ENCODE data around the gene TMEM242. TPM values are rescaled to one million over a fixed set of nuclear protein-coding genes. Genes with fewer than 3 reads are reported as not detected.

The TMEM242 gene
- total and polyA plus RNA-seq, 2 of the 13 experiments (the other 11 are each of a cell fraction or from before 2014, with no cell fraction given) = 5.6 to 11.1 TPM

DNA sequence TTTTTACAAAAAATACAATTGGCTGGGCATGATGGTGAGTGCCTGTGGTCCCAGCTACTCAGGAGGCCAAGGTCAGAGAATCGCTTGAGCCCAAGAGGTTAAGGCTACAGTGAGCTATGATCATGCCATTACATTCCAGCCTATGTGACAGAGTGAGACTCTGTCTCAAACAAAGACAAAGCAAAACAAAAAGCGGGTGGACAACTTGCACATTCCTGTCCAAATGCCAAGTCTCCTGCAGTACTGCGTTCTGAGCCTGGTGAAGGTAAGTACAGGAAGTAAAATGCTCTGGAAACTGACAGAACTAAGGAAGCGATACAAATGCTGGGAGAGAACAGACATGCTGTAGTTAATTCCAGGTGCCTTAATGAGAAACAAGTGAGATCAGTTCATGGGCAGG, 20.4 kb upstream of the TMEM242 start (continued):
- TF ChIP-seq SALL1 (CRISPR knock-in tag; IDR thresholded peaks at IDR 0.05) (0 out of 2 replicates have a peak, but pooled peaks have one; percentile 18), HOXA9 (CRISPR knock-in tag; IDR thresholded peaks at IDR 0.05; ENCODE audit: borderline replicate concordance) (no peak), HMG20A (CRISPR knock-in tag; IDR thresholded peaks at IDR 0.05; ENCODE audit: borderline replicate concordance) (0 out of 2 replicates have a peak, but pooled peaks have one; percentile 13), ZNF713 (CRISPR knock-in tag; IDR thresholded peaks at IDR 0.05) (no peak), TSC22D2 (CRISPR knock-in tag; IDR thresholded peaks at IDR 0.05; ENCODE audit: borderline replicate concordance) (no peak), ZNF687 (CRISPR knock-in tag; IDR thresholded peaks at IDR 0.05) (no peak), CBFB (CRISPR knock-in tag; IDR thresholded peaks at IDR 0.05) (no peak), JUN (CRISPR knock-in tag; IDR thresholded peaks at IDR 0.05) (no peak), MBD4 (IDR thresholded peaks at IDR 0.05; ENCODE audit: borderline replicate concordance, low read length) (no peak), NFKB2 (CRISPR knock-in tag; IDR thresholded peaks at IDR 0.05; ENCODE audit: borderline replicate concordance) (no peak), ZNF3 (CRISPR knock-in tag; IDR thresholded peaks at IDR 0.05) (no peak), AHDC1 (CRISPR knock-in tag; IDR thresholded peaks at IDR 0.05; ENCODE audit: borderline replicate concordance) (no peak)
- TF ChIP-seq, protein P1, sequence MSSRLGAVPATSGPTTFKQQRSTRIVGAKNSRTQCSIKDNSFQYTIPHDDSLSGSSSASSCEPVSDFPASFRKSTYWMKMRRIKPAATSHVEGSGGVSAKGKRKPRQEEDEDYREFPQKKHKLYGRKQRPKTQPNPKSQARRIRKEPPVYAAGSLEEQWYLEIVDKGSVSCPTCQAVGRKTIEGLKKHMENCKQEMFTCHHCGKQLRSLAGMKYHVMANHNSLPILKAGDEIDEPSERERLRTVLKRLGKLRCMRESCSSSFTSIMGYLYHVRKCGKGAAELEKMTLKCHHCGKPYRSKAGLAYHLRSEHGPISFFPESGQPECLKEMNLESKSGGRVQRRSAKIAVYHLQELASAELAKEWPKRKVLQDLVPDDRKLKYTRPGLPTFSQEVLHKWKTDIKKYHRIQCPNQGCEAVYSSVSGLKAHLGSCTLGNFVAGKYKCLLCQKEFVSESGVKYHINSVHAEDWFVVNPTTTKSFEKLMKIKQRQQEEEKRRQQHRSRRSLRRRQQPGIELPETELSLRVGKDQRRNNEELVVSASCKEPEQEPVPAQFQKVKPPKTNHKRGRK (CRISPR knock-in tag; IDR thresholded peaks at IDR 0.05) = no peak
- TF ChIP-seq, protein P2, sequence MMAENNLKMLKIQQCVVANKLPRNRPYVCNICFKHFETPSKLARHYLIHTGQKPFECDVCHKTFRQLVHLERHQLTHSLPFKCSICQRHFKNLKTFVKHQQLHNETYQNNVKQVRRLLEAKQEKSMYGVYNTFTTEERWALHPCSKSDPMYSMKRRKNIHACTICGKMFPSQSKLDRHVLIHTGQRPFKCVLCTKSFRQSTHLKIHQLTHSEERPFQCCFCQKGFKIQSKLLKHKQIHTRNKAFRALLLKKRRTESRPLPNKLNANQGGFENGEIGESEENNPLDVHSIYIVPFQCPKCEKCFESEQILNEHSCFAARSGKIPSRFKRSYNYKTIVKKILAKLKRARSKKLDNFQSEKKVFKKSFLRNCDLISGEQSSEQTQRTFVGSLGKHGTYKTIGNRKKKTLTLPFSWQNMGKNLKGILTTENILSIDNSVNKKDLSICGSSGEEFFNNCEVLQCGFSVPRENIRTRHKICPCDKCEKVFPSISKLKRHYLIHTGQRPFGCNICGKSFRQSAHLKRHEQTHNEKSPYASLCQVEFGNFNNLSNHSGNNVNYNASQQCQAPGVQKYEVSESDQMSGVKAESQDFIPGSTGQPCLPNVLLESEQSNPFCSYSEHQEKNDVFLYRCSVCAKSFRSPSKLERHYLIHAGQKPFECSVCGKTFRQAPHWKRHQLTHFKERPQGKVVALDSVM (CRISPR knock-in tag; IDR thresholded peaks at IDR 0.05) = no peak
- TF ChIP-seq, protein P3, sequence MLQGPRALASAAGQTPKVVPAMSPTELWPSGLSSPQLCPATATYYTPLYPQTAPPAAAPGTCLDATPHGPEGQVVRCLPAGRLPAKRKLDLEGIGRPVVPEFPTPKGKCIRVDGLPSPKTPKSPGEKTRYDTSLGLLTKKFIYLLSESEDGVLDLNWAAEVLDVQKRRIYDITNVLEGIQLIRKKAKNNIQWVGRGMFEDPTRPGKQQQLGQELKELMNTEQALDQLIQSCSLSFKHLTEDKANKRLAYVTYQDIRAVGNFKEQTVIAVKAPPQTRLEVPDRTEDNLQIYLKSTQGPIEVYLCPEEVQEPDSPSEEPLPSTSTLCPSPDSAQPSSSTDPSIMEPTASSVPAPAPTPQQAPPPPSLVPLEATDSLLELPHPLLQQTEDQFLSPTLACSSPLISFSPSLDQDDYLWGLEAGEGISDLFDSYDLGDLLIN (CRISPR knock-in tag; IDR thresholded peaks at IDR 0.05; ENCODE audit: borderline replicate concordance) = no peak
